ENCODE measurements around the gene ZNF584.
"Not testable (repeated sequence)": the region's sequence is repeated elsewhere in the genome, so short reads cannot be mapped to it uniquely, and the experiment has no call there.

Gene ZNF584

GRCh38 chr19:58408152-58409009, at the start of gene ZNF584:
Gene ZNF584 (plus strand): TSS chr19:58408649. CDS start chr19:58409148, 499 bp downstream.
- peak; percentile 79 for DNase-seq (ENCODE audit: low read depth, low spot score)

DNA sequence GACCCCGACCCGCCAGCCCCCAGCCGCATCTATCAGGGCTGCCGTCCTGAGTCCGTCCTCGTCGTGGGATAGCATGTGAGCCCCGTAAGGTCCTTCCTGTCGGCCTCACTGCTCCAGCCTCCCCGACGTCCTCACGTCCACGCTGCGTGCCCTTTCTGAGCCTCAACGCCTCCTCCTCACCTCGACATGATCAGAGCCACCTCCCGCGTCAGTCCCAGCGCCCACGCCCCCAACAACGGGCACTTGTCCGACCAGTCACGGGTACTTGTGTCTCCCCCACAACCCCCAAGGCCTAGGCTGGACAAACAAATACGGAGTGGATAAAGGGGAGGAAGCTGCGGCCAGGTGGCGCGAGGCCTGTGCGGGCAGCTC, 46.6 kb upstream of the ZNF584 start:
- no peak for DNase-seq (ENCODE audit: low read depth, low spot score)

DNA sequence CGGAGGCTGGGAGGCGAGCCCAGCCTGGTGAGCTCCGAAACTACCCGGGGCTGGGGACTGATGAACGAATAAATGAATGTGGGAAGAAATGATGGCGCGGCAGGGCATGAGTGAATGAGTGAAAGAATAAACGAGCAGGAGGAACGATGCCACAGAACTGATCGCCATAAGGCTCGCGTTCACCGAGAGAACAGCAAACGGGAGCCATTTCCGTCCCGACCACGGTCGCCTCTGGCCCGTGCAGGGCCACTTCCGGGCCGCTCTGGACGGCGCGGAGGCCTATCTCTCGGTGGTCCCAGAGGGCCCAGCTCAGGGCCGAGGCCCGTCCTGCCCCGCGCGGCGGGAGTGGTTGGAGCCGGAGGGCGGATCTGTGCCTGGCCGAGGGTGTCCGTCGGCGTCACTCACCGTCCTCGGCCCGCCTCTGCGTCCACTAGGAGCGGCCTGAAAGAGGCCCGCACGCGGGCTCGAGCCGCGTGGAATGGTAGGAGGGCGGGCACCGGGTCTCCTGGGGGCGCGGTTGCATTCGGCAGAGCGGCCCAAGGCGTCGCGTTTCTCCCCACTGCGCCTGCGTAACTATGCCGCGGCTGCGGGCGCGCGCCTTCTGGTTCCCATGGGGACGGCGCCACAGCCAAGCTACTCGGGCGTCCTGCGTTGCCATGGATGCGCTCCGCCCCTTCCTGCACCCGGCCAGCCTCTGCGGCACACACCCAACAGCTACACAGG, 46.0 kb upstream of the ZNF584 start, which contains the start of gene ZNF497:
Gene ZNF497 (minus strand): TSS at position 480 of the 723 bp plus-strand sequence. CDS start 5,116 bp downstream, outside the sequence.
- peak; percentile 89 for DNase-seq (ENCODE audit: low read depth, low spot score)

GRCh38 chr19:58364146-58364545, 44.3 kb upstream of the ZNF584 start:
- no peak for DNase-seq (ENCODE audit: low read depth, low spot score)

DNA sequence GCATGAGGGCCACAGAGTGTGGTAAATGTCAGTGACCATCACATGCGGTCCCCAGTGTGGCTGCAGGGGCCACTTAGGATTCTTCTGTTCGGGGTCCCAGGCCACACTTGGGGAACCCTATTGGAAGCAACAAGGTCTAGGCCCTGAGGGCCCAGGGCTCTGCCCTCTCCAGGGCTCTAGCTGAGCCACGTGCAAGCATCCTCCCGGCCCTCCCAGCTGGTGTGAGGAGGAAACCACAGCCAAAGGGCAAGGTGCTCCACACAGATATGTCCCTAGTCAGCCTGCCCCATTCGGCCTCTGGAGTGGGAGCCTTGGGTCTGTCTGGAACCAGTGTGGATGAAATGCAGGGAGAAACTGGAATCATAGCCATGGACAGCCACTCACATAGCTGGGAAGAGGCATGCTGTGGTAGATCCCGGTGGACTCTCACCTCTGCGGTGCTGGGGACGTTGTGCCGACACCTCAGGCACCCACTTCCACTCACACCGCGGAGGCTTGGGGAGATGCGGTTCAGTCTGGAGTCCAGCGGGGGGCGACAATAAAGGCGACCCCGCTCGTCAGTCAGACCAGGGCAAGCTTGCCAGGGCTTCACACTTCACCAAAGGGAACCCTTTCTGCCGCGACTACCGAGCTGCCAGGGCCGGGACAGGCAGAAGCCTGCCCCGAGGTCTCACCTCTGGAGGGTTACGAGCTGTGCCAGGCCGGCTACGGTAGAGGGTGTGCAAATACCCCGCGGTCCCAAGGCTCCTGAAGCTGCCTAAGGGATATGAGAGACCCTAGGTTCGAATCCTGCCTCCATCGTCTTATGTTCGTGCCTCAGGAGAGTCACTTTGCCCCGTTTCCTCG, 41.6 kb upstream of the ZNF584 start:
- no peak for DNase-seq (ENCODE audit: low read depth, low spot score)

DNA sequence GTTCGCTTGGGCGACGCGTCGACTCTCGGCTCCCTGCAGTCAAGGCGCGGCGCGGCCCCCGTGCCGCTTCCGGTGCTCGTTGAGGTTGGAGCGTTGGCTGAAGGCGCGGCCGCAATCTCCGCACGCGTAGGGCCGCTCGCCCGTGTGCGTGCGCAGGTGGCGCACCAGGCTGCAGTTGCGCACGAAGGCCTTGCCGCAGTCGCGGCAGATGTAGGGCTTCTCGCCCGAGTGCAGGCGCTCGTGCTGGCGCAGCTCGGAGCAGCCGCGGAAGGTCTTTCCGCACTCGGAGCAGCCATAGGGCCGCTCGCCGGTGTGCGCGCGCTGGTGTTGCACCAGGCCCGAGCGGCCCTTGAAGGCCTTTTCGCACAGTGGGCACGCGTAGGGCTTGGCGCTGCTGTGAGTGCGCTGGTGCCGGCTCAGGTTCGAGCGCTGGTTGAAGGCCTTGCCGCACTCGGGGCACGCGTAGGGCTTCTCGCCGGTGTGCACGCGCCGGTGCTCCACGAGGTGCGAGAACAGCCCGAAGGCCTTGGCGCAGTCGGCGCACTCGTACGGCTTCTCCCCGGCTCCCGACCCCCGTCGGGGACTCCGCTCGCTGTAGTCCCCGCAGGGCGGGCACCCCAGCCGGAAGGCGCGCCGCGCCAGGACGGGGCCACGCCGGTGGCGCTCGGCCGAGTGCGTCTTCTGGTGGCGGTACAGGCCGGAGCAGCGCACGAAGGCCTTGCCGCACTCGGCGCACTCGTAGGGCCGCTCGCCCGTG, 40.6 kb upstream of the ZNF584 start:
- DNase-seq (ENCODE audit: low read depth, low spot score) = no peak

GRCh38 chr19:58368561-58369360, 39.7 kb upstream of the ZNF584 start:
- DNase-seq (ENCODE audit: low read depth, low spot score) = no peak

GRCh38 chr19:58372311-58373133, 35.9 kb upstream of the ZNF584 start:
- no peak for DNase-seq (ENCODE audit: low read depth, low spot score)

- DNase-seq (ENCODE audit: low read depth, low spot score) = no peak
These were observed 34.2 kb upstream of the ZNF584 start for GRCh38 chr19:58374200-58374599.

DNA sequence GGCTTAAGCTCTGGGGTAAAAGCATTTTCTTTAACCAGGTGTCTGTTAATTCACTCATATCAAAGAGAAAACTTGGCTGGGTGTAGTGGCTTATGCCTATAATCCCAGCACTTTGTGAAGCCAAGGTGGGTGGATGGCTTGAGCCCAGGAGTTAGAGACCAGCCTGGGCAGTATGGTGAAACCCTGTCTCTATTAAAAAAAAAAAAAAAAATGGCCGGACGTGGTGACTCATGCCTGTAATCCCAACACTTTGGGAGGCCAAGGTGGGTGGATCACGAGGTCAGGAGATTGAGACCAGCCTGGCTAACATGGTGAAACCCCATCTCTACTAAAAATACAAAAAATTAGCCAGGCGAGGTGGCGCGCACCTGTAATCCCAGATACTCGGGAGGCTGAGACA, 31.7 kb upstream of the ZNF584 start:
- DNase-seq (ENCODE audit: low read depth, low spot score) = not testable (repeated sequence)

- DNase-seq (ENCODE audit: low read depth, low spot score) = no peak
These were observed 29.2 kb upstream of the ZNF584 start for GRCh38 chr19:58379246-58379645.

DNA sequence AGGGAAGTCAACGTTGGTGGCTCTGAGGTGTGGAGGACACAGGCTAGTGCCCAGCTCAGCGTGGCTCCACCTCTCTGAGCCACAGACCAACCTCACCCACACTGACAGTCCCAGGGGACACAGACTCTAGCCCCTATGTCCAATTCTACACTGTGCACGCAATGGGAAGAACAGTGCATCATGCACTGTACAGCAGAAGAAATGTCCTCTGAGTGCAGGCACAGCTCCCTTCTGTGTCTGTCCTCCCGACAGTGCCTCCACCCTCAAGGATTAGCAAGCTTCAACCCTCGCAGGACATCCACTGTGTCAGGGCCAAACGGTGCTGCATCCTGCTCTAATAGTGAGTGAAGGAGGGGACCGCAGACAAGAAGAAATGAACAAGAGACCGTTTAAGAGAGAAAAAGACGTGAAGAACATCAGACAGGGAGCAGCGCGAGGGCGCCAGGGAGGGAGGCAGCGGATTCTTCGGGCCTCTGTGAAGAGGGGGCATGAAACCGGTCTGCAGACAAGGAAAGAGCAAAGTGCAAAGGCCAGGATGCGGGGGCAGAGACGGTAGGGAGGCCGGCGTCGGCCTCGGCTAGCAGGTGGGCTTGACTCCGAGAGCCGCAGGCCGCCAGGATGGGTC, 28.3 kb upstream of the ZNF584 start:
- no peak for DNase-seq (ENCODE audit: low read depth, low spot score)

DNA sequence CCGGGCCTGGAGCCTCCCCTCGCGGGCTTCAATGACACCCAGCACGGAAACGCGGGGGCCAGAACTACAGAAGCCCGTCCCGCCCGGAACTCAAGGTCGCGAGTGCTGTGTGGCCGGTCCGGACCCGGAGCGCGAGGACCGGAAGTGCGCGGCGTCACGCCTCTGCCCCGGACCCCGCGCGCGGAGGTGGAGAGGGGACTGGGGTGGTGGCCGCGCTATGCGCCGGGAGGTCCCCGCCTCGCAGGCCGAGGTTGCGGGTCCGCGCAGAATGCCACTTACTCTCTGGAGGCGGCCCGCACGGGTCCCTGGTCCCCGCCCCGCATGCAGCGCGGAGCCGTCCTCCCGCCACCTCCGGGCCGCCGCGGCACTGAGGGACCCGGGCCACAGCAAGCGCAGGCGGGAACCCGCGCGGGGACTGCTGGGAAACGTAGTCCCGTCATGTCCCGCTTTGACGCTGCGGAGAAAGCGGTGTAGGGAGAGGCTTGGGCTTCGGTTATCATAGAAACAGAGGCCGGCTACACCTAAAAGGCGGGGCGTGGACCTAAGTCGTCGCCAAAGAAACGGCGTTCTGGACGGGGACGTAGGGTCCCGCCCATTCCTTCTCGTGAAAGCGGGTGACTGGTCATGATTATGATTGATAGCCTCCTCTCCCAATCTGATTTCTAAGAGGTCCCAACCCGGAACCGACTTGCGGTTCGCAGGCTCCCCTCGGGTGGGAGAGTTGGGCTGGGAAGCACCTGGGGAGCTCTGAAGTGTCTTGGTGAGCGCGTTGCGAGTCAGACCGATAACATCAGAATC, 27.6 kb upstream of the ZNF584 start, which contains the start of gene ZNF837:
Gene ZNF837 (minus strand): TSS at position 369 of the 798 bp plus-strand sequence. CDS start 11,698 bp downstream, outside the sequence.
- DNase-seq (ENCODE audit: low read depth, low spot score) = peak; percentile 100

GRCh38 chr19:58381460-58382212, 26.8 kb upstream of the ZNF584 start:
- DNase-seq (ENCODE audit: low read depth, low spot score) = no peak

GRCh38 chr19:58382997-58383603, 25.3 kb upstream of the ZNF584 start:
- DNase-seq (ENCODE audit: low read depth, low spot score) = no peak

- DNase-seq (ENCODE audit: low read depth, low spot score) = no peak
These were observed 23.0 kb upstream of the ZNF584 start for GRCh38 chr19:58385313-58385890.
